ENCODE data around the gene MTPN. TPM values are rescaled to one million over a fixed set of nuclear protein-coding genes. Genes with fewer than 3 reads are reported as not detected.

Gene MTPN
- total RNA-seq, 1 donor from 2014 or later: 170 TPM

GRCh38 chr7:135946289-135947055, 30.7 kb downstream of the MTPN start:
- Mint-ChIP-seq H3K36me3 (peaks cover 9% of the 10 kb centered on the region), H3K27ac (no peak overlapping the region), H3K4me3 (no peak overlapping the region), H3K9me3 (no peaks in the 10 kb centered on the region), H3K27me3 (ENCODE audit: insufficient read depth, low read depth) (no peaks in the 10 kb centered on the region), H3K4me1 (no peaks in the 10 kb centered on the region)
- Histone ChIP-seq H3F3A (ENCODE audit: low read depth) (peaks cover 4% of the 10 kb centered on the region), H2AFZ (replicated peaks) (no peak overlapping the region), H4K20me1 (ENCODE audit: low read depth) (peaks cover 7% of the 10 kb centered on the region), H3K4me2 (no peak overlapping the region), H3K27ac (no peak overlapping the region), H3K9ac (no peak overlapping the region), H3K27me3 (no peaks in the 10 kb centered on the region), H3K36me3 (no peaks in the 10 kb centered on the region), H3K4me1 (no peaks in the 10 kb centered on the region), H3K9me3 (ENCODE audit: low read depth) (no peaks in the 10 kb centered on the region), H3K79me2 (ENCODE audit: low read depth) (peaks cover 17% of the 10 kb centered on the region), H3K4me3 (no peak overlapping the region)
- TF ChIP-seq CTCF (IDR thresholded peaks at IDR 0.05) (no peak), EZH2 (IDR thresholded peaks at IDR 0.05) (no peak), EZH2phosphoT487 (IDR thresholded peaks at IDR 0.05) (no peak)
- no peak for DNase-seq (ENCODE audit: low spot score)

- Histone ChIP-seq H3K4me1 (peaks cover 1% of the 10 kb centered on the region), H4K20me1 (ENCODE audit: low read depth) (peaks cover 9% of the 10 kb centered on the region), H3K79me2 (ENCODE audit: low read depth) (peaks cover 27% of the 10 kb centered on the region), H3K9ac (no peak overlapping the region), H3K27ac (no peak overlapping the region), H3K9me3 (ENCODE audit: low read depth) (no peaks in the 10 kb centered on the region), H3F3A (ENCODE audit: low read depth) (peaks cover 4% of the 10 kb centered on the region), H3K4me3 (no peak overlapping the region), H2AFZ (replicated peaks) (no peak overlapping the region), H3K27me3 (no peaks in the 10 kb centered on the region), H3K36me3 (no peaks in the 10 kb centered on the region), H3K4me2 (no peak overlapping the region)
- Mint-ChIP-seq H3K4me3 (no peak overlapping the region), H3K4me1 (no peaks in the 10 kb centered on the region), H3K27me3 (ENCODE audit: insufficient read depth, low read depth) (no peaks in the 10 kb centered on the region), H3K27ac (no peak overlapping the region), H3K9me3 (no peaks in the 10 kb centered on the region), H3K36me3 (peaks cover 5% of the 10 kb centered on the region)
- DNase-seq (ENCODE audit: low spot score): no peak
- TF ChIP-seq EZH2 (IDR thresholded peaks at IDR 0.05) (no peak), CTCF (IDR thresholded peaks at IDR 0.05) (no peak), EZH2phosphoT487 (IDR thresholded peaks at IDR 0.05) (no peak)
Observed at GRCh38 chr7:135944753-135945152, 32.4 kb downstream of the MTPN start.

- Mint-ChIP-seq H3K4me3 (no peak overlapping the region), H3K9me3 (no peaks in the 10 kb centered on the region), H3K27ac (no peak overlapping the region), H3K36me3 (peaks cover 5% of the 10 kb centered on the region), H3K27me3 (ENCODE audit: insufficient read depth, low read depth) (no peaks in the 10 kb centered on the region), H3K4me1 (peaks cover 6% of the 10 kb centered on the region)
- Histone ChIP-seq H3K27me3 (no peaks in the 10 kb centered on the region), H3K36me3 (no peaks in the 10 kb centered on the region), H3K4me2 (no peak overlapping the region), H4K20me1 (ENCODE audit: low read depth) (peaks cover 17% of the 10 kb centered on the region), H3K4me3 (no peak overlapping the region), H3K9ac (no peak overlapping the region), H3K79me2 (ENCODE audit: low read depth) (peaks cover 29% of the 10 kb centered on the region), H3F3A (ENCODE audit: low read depth) (peaks cover 10% of the 10 kb centered on the region), H2AFZ (replicated peaks) (no peak overlapping the region), H3K27ac (no peak overlapping the region), H3K9me3 (ENCODE audit: low read depth) (no peaks in the 10 kb centered on the region), H3K4me1 (peaks cover 16% of the 10 kb centered on the region)
- DNase-seq (ENCODE audit: low spot score): no peak
- TF ChIP-seq EZH2phosphoT487 (IDR thresholded peaks at IDR 0.05) (no peak), EZH2 (IDR thresholded peaks at IDR 0.05) (no peak), CTCF (IDR thresholded peaks at IDR 0.05) (no peak)
Observed at GRCh38 chr7:135943134-135943879, 33.9 kb downstream of the MTPN start.

Data from neural progenitor cell (in vitro differentiated cells).